Progenitor cell of endocrine pancreas (in vitro differentiated cells): ENCODE data around the gene CENPVL2. TPM values are rescaled to one million over a fixed set of nuclear protein-coding genes. Genes with fewer than 3 reads are reported as not detected.
"Not testable (repeated sequence)": the region's sequence is repeated elsewhere in the genome, so short reads cannot be mapped to it uniquely, and the experiment has no call there.

Experiments
- DNase-seq: peaks from one replicate; pipeline ENCODE4 v3.0.0; 2021; ENCODE audit warnings: low spot score; ENCODE audit not compliant: unreplicated experiment
- H3K27ac Mint-ChIP-seq: 2 replicates; pipeline ENCODE4 v1.8.0; 2021; ENCODE audit warnings: mild to moderate bottlenecking, moderate library complexity, mixed read lengths
- H3K27me3 Mint-ChIP-seq: 2 replicates; pipeline ENCODE4 v1.8.0; 2021; ENCODE audit warnings: mixed read lengths
- H3K36me3 Mint-ChIP-seq: 2 replicates; pipeline ENCODE4 v1.8.0; 2022; ENCODE audit warnings: mixed read lengths; ENCODE audit not compliant: insufficient read depth
- H3K4me1 Mint-ChIP-seq: 2 replicates; pipeline ENCODE4 v1.8.0; 2021; ENCODE audit warnings: low read depth, mixed read lengths
- H3K4me3 Mint-ChIP-seq: 2 replicates; pipeline ENCODE4 v1.8.0; 2021; ENCODE audit warnings: low read depth, mild to moderate bottlenecking, moderate library complexity, mixed read lengths
- H3K9me3 Mint-ChIP-seq: 2 replicates; pipeline ENCODE4 v1.8.0; 2021; ENCODE audit warnings: low read depth, mixed read lengths
- long read RNA-seq: library from polyadenylated mRNA; unstranded; transcript quantifications from one replicate; pipeline ENCODE4 v2.0.0, GENCODE V29; 2020
- total RNA-seq: library from RNA; stranded (reverse); gene quantifications from 2 replicates; pipeline ENCODE4 v1.2.1, GENCODE V29; 2021
- TF ChIP-seq, protein P1 (sequence below): fragments of 200-600 bp; sonication (generic); IDR thresholded peaks from one replicate; pipeline ENCODE4 v1.5.0; 2021; ENCODE audit warnings: antibody characterized with exemption, mild to moderate bottlenecking; ENCODE audit not compliant: unreplicated experiment

The CENPVL2 gene
- total RNA-seq: 1.4 TPM in 2 replicates
- long read RNA-seq: 0 reads

DNA sequence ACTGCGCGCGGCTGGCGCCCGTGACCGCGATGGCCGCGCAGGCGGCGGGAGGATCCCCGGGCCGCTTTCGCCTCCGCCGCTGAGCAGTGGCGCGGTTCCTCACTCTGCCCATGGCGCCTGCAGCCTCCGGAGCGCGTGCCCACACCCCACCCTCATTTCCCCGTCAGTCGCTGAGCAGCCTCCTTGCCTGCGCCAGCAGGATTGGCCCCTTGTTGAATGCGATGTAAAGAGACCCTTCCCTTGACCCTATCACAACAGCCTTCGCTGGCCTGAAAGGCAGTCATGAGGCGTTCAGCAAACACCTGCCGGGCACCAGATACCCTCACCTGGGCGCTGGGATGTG lies at the start of gene CENPVL2:
Gene CENPVL2, minus strand, starts transcription at position 112 of the 343 bp plus-strand sequence. Its CDS starts 0 bp downstream, at position 112.
- not testable (repeated sequence) for H3K27me3 Mint-ChIP-seq, DNase-seq, H3K36me3 Mint-ChIP-seq, H3K4me1 Mint-ChIP-seq, H3K4me3 Mint-ChIP-seq, H3K9me3 Mint-ChIP-seq, H3K27ac Mint-ChIP-seq

GRCh38 chrX:51728202-51728601 lies 45.6 kb upstream of the CENPVL2 start:
- Mint-ChIP-seq H3K4me3 (no peak overlapping the region), H3K27ac (no peak overlapping the region), H3K36me3 (no peaks in the 10 kb centered on the region), H3K27me3 (no peaks in the 10 kb centered on the region), H3K4me1 (no peaks in the 10 kb centered on the region), H3K9me3 (peaks cover 2% of the 10 kb centered on the region)
- no peak for DNase-seq
- TF ChIP-seq, protein P1, sequence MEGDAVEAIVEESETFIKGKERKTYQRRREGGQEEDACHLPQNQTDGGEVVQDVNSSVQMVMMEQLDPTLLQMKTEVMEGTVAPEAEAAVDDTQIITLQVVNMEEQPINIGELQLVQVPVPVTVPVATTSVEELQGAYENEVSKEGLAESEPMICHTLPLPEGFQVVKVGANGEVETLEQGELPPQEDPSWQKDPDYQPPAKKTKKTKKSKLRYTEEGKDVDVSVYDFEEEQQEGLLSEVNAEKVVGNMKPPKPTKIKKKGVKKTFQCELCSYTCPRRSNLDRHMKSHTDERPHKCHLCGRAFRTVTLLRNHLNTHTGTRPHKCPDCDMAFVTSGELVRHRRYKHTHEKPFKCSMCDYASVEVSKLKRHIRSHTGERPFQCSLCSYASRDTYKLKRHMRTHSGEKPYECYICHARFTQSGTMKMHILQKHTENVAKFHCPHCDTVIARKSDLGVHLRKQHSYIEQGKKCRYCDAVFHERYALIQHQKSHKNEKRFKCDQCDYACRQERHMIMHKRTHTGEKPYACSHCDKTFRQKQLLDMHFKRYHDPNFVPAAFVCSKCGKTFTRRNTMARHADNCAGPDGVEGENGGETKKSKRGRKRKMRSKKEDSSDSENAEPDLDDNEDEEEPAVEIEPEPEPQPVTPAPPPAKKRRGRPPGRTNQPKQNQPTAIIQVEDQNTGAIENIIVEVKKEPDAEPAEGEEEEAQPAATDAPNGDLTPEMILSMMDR: peak; percentile 9

- not testable (repeated sequence) for H3K36me3 Mint-ChIP-seq, H3K27me3 Mint-ChIP-seq, DNase-seq, H3K4me1 Mint-ChIP-seq, H3K27ac Mint-ChIP-seq, H3K4me3 Mint-ChIP-seq, H3K9me3 Mint-ChIP-seq
These were observed 30.5 kb upstream of the CENPVL2 start for GRCh38 chrX:51712943-51713647.

- not testable (repeated sequence) for H3K4me3 Mint-ChIP-seq, H3K9me3 Mint-ChIP-seq, H3K4me1 Mint-ChIP-seq, H3K36me3 Mint-ChIP-seq, DNase-seq, H3K27ac Mint-ChIP-seq, H3K27me3 Mint-ChIP-seq
These were observed 27.9 kb upstream of the CENPVL2 start, which contains the start of gene CENPVL1 for GRCh38 chrX:51710277-51711164. Gene CENPVL1, plus strand, starts transcription at chrX:51710512. Its CDS starts 0 bp downstream, at chrX:51710512.

DNA sequence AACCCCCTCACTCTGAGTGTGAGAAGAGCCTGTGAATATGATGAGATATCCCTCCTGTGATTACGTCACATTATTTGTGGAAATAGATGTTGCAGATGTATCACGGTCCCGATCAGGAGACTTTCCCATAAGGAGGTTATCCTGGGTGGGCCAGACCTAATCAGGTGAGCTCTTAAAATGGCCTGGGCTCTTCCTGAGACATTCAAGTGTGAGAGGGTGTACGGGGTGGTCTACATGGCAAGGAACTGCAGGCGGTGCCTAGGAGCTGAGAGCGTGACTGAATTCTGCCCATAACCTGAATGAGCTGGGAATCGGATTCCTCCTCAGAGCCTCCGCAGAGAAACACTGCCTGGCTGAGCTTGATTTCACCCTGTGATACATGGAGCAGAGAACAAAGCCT lies 14.8 kb upstream of the CENPVL2 start:
- no peaks in the 10 kb centered on the region for H3K36me3 Mint-ChIP-seq
- no peak overlapping the region for H3K4me3 Mint-ChIP-seq
- TF ChIP-seq, protein P1: no peak
- H3K9me3 Mint-ChIP-seq: peaks cover 13% of the 10 kb centered on the region
- no peak overlapping the region for H3K27ac Mint-ChIP-seq
- no peak for DNase-seq
- H3K27me3 Mint-ChIP-seq: peaks cover 8% of the 10 kb centered on the region
- no peaks in the 10 kb centered on the region for H3K4me1 Mint-ChIP-seq

DNA sequence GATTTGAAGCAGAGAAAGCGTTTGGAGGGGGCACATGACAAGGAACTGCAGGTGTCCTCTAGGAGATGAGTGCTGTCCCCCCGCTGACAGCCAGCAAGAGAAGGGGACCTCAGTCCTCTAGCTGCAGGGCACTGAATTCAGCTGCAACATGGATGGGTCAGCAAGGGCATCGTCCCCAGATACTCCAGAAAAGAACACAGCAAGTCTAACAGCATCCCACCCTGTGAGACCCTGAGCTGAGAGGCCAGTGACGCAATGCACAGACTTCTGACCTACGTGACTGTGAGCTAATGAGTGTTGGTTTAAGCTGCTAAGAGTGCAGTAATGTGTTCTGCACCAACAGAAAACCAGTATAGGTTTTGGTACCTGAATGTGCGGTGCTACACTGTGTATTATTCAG lies 11.6 kb upstream of the CENPVL2 start:
- Mint-ChIP-seq H3K27me3 (peaks cover 8% of the 10 kb centered on the region), H3K9me3 (peaks cover 13% of the 10 kb centered on the region), H3K4me3 (no peak overlapping the region), H3K4me1 (no peaks in the 10 kb centered on the region), H3K36me3 (no peaks in the 10 kb centered on the region), H3K27ac (no peak overlapping the region)
- DNase-seq: no peak
- TF ChIP-seq, protein P1: no peak

GRCh38 chrX:51681808-51682719 lies 567 bp downstream of the CENPVL2 start:
- not testable (repeated sequence) for H3K4me1 Mint-ChIP-seq, H3K4me3 Mint-ChIP-seq, H3K9me3 Mint-ChIP-seq, H3K27ac Mint-ChIP-seq, H3K36me3 Mint-ChIP-seq, DNase-seq, H3K27me3 Mint-ChIP-seq

GRCh38 chrX:51679689-51680433 lies 2.8 kb downstream of the CENPVL2 start:
- not testable (repeated sequence) for H3K36me3 Mint-ChIP-seq, H3K4me1 Mint-ChIP-seq, H3K9me3 Mint-ChIP-seq

More at GRCh38 chrX:51679689-51680433, 2.8 kb downstream of the CENPVL2 start:
- DNase-seq, H3K27me3 Mint-ChIP-seq, H3K27ac Mint-ChIP-seq, H3K4me3 Mint-ChIP-seq: not testable (repeated sequence)
